Uterus (tissue), 4 donors: ENCODE data around the gene TRPM4. TPM values are rescaled to one million over a fixed set of nuclear protein-coding genes. Genes with fewer than 3 reads are reported as not detected.
A peak's percentile ranks its signal among the peaks of the same experiment; 100 is the strongest.

ENCODE experiments used
- DNase-seq, 2 donors: peaks; one replicate each; pipeline ENCODE4 v3.0.0-alpha.2; 2019 to 2020
- H3K27ac ChIP-seq, 2 donors: fragments of 200-600 bp; sonication (generic); 1 replicate in 1 of 2; 2 replicates in 1 of 2; pipeline ENCODE4 v1.5.1; 2016 to 2018
- H3K27me3 ChIP-seq, 2 donors: fragments of 200-600 bp; sonication (generic); one replicate each; pipeline ENCODE4 v1.5.1; 2018 to 2019; ENCODE audit warnings: control low read depth in 1 of 2
- H3K36me3 ChIP-seq, 2 donors: fragments of 200-600 bp; sonication (generic); one replicate each; pipeline ENCODE4 v1.5.1; 2019; ENCODE audit warnings: control low read depth in 1 of 2
- H3K4me1 ChIP-seq, 2 donors: fragments of 200-600 bp; sonication (generic); one replicate each; pipeline ENCODE4 v1.5.1; 2018 to 2019; ENCODE audit warnings: control low read depth in 1 of 2
- H3K4me3 ChIP-seq, 2 donors: fragments of 200-600 bp; sonication (generic); 1 replicate in 1 of 2; 2 replicates in 1 of 2; pipeline ENCODE4 v1.5.1; 2018 to 2019; ENCODE audit warnings: mild to moderate bottlenecking in 1 of 2
- H3K9me3 ChIP-seq, 2 donors: fragments of 200-600 bp; sonication (generic); one replicate each; pipeline ENCODE4 v1.5.1; 2019; ENCODE audit warnings: control low read depth in 1 of 2
- POLR2A ChIP-seq, 2 donors: fragments of 450-650 bp; IDR thresholded peaks; one replicate each; pipeline ENCODE4 v1.6.1; 2016; ENCODE audit warnings: antibody characterized with exemption in 2 of 2, mild to moderate bottlenecking in 1 of 2, moderate library complexity in 1 of 2
- intact Hi-C: fragments of 100-400 bp; cut with DNase I; formaldehyde crosslinking; loops from one replicate; pipeline ENCODE4 v1.15.1; 2023; ENCODE audit warnings: low total_unique reads
- total RNA-seq, 4 donors: library from RNA; depleted of rRNA in 3 of 4; stranded (reverse); fragments of >200 nt in 3 of 4; gene quantifications; one replicate each; pipeline versions ENCODE4 v1.1.0 to v1.2.4, GENCODE V29; 2014 to 2023
- TF ChIP-seq, protein P1 (sequence below), 4 experiments: fragments of 200-600 bp in 2 of 4; fragments of 450-650 bp in 2 of 4; sonication (generic) in 2 of 4; IDR thresholded peaks; one replicate each; pipeline ENCODE4 v1.5.1; 2016 to 2019; ENCODE audit warnings: antibody characterized with exemption in 4 of 4, mild to moderate bottlenecking in 2 of 4, moderate library complexity in 1 of 4
- donor health status: DM: yes; HTN: yes; CAD: no.

The TRPM4 gene
- total RNA-seq, 4 donors from 2014 or later, result 9.7 to 28.7 (median 15.4) TPM

DNA sequence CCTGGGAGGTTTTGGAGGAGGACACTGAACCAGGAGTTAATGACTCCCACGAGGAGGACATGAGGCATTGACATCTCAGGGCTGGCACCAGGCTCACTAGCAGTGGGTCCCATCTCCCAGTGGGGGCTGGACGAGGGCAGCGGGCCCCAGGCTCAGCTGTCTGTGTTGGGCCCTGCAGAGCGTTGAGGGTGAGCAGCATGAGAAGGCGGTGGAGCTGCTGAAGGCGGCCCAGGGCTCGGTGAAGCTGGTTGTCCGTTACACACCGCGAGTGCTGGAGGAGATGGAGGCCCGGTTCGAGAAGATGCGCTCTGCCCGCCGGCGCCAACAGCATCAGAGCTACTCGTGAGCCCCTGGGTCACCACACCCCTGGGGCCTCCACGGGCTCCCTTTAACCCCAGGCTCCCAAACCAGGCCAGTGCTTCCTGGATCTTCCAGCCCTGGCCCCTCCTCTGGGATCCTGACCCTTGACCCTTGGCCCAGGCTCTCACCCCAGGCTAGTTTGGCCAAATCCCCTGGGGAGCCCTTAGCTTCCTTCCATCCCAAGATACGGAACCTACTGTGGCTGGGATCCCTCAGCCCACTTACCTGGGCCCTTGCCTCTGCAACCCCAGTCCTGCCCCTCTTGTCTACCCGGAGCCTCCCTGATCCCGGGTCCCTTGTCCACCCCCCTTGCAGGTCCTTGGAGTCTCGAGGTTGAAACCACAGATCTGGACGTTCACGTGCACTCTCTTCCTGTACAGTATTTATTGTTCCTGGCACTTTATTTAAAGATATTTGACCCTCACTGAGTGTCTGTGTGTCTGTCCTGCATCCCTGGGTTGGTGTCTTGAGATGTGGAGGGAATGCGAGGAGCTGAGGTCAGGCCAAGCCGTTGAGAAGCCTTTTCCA, 39.7 kb upstream of the TRPM4 start:
- no peaks in the 10 kb centered on the region for H3K9me3 ChIP-seq
- TF ChIP-seq, protein P1, sequence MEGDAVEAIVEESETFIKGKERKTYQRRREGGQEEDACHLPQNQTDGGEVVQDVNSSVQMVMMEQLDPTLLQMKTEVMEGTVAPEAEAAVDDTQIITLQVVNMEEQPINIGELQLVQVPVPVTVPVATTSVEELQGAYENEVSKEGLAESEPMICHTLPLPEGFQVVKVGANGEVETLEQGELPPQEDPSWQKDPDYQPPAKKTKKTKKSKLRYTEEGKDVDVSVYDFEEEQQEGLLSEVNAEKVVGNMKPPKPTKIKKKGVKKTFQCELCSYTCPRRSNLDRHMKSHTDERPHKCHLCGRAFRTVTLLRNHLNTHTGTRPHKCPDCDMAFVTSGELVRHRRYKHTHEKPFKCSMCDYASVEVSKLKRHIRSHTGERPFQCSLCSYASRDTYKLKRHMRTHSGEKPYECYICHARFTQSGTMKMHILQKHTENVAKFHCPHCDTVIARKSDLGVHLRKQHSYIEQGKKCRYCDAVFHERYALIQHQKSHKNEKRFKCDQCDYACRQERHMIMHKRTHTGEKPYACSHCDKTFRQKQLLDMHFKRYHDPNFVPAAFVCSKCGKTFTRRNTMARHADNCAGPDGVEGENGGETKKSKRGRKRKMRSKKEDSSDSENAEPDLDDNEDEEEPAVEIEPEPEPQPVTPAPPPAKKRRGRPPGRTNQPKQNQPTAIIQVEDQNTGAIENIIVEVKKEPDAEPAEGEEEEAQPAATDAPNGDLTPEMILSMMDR (IDR thresholded peaks at IDR 0.05), result no peak
- TF ChIP-seq POLR2A (IDR thresholded peaks at IDR 0.05), result no peak
- peak overlapping the region; percentile 86 to 96 for H3K27ac ChIP-seq
- intact Hi-C loops, result no loop called here
- DNase-seq, result no peak
- H3K27me3 ChIP-seq, result no peaks in the 10 kb centered on the region
- H3K36me3 ChIP-seq, result no peaks in the 10 kb centered on the region
- peaks cover 0 to 17% of the 10 kb centered on the region in 2 donors for H3K4me1 ChIP-seq
- H3K4me3 ChIP-seq, result peak overlapping the region; percentile 51 to 66

DNA sequence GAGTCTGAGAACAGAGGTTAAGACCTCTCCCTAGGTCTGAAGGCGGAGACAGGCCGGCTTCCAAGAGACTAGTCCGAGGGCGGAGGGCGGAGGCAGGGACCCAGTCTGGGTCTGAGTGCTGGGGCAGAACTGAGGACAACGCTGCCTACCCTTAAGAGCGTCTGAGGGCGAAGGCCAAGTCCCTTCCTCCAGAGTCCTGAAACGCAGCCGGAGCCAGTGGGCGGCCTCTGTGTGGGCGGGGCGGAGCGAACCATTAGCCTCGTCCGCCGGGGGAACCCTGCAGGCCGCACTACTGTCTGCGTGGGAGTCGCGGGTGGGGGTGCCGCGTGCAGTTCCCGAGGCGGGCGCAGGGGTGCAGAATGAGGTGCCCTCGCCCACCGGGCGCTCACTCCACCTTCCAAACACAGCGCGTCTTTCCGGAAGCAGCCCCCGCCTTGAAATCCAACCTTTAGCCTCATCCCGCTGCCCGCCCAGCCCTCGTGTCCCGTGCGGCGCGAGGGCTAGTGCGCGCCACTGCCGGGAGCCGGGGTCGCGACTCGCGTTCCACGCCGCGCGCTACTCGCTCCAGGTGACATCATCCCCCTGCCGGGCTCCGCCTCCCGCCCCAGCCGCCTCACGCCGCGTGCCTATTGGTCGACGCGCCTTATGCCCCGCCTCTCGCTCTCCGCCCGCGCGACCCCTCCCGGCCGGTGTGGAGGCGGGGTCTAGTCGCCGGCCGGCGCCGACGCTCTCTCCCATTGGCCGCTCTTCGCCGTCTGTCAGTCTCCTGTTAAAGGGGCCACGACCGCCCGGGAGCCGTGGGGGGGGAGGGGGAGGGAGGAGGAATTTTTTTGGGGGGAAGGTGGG, 38.8 kb upstream of the TRPM4 start, which contains the start of gene C19orf73:
TSS of gene C19orf73 (minus strand) at position 579 of the 846 bp plus-strand sequence. CDS start at position 458, 121 bp downstream.
- intact Hi-C loops, result no loop called here
- peak within 1 kb of the TSS; percentile 86 to 96 for H3K27ac ChIP-seq
- H3K27me3 ChIP-seq, result no peaks in the 10 kb centered on the region
- no peaks in the 10 kb centered on the region for H3K36me3 ChIP-seq
- DNase-seq, result peak; percentile 92 to 95
- H3K9me3 ChIP-seq, result no peaks in the 10 kb centered on the region
- TF ChIP-seq, protein P1 (IDR thresholded peaks at IDR 0.05), result peak in 2 of 4 experiments; percentile 31 to 33
- TF ChIP-seq POLR2A (IDR thresholded peaks at IDR 0.05), result peak; percentile 70 to 80
- peak within 1 kb of the TSS; percentile 51 to 66 for H3K4me3 ChIP-seq
- H3K4me1 ChIP-seq, result peaks cover 0 to 17% of the 10 kb centered on the region in 2 donors

DNA sequence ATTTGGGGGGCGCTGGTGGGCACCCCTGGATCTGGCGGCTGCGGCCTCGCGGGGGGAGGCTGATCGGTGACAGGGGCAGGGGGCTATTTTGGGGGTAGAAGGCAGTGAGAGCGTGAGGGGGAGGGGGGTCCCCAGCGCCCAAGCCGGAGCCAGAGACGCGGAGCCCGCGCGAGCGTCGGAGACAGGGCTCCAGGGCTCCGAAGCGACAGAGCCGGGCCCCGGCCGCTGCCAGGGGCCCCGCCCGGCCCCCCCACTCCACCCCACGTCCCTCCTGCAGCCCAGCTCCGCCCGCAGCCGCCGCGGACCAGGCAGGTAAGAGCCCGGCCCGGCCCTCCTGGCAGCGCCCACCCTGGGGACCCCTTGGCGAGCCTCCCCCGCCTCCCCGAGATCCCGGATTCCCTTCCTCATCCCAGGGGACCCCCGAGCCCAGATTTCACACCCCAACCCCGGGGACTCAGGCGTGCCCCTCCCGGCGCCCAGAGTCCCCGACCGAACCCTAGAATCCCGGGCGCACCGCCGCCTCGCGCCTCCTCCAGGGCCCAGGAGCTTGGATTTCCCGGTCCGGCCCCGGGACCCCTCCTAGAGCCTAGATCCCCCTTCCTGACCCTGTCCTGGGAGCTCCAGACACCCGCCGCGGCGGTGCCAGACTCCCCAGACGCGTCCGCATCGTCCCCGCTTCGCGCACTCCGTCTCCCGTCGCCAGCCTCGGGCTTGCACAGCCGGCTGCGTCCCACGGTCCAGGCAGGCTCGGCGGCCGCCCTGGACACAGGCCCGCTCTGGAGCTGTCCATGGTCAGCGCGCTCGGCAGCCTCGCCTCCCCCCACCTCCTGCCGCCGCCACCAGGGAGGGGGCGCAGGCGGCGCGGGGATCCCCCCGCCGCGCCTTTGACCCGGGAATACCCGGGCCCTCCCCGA, 37.9 kb upstream of the TRPM4 start, which contains the start of gene PPFIA3:
TSS of gene PPFIA3 (plus strand) at position 134 of the 914 bp plus-strand sequence. CDS start 8,330 bp downstream, outside the sequence.
- peak in 1 of 2 donors; percentile 64 for DNase-seq

DNA sequence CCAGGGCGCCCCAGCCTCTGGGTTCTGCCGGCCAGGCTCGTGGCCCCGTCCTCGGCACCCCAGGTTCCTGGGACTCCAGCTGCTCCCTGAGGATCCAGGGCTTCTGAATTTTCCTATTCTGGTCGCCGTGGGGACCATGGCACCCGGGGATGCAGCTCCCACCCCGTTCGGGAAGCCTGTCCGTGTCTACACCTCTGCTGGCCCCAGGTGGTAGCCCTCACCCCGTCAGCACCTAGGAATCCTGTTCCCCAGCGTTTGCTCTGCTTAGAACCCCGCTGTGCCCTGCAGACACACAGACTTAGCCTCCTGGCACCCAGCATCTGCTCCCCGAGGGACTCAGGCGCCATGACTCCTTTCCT, 37.3 kb upstream of the TRPM4 start:
- intact Hi-C loops, result no loop called here
- no peaks in the 10 kb centered on the region for H3K27me3 ChIP-seq
- H3K4me1 ChIP-seq, result peaks cover 0 to 17% of the 10 kb centered on the region in 2 donors
- no peaks in the 10 kb centered on the region for H3K36me3 ChIP-seq
- no peaks in the 10 kb centered on the region for H3K9me3 ChIP-seq
- no peak overlapping the region for H3K27ac ChIP-seq
- TF ChIP-seq POLR2A (IDR thresholded peaks at IDR 0.05), result no peak
- TF ChIP-seq, protein P1 (IDR thresholded peaks at IDR 0.05), result no peak
- no peak for DNase-seq
- no peak overlapping the region for H3K4me3 ChIP-seq

More for the DNA sequence above, 37.9 kb upstream of the TRPM4 start, which contains the start of gene PPFIA3:
- Histone ChIP-seq H3K4me1 (peaks cover 0 to 17% of the 10 kb centered on the region in 2 donors), H3K36me3 (no peaks in the 10 kb centered on the region), H3K4me3 (peak within 1 kb of the TSS; percentile 51 to 66), H3K27me3 (no peaks in the 10 kb centered on the region), H3K27ac (peak within 1 kb of the TSS; percentile 86 to 96), H3K9me3 (no peaks in the 10 kb centered on the region)
- intact Hi-C loops, result no loop called here
- TF ChIP-seq, protein P1 (IDR thresholded peaks at IDR 0.05), result no peak
- no peak for TF ChIP-seq POLR2A (IDR thresholded peaks at IDR 0.05)
